Measurements from ENCODE around the gene SHLD1. TPM values are rescaled to one million over a fixed set of nuclear protein-coding genes. Genes with fewer than 3 reads are reported as not detected.

Gene SHLD1
- 4.2 and 4.7 TPM in 2 replicates for total RNA-seq

GRCh38 chr20:5749952-5750779 lies at the start of gene SHLD1:
SHLD1 (plus strand) TSS chr20:5750401; CDS start chr20:5772866, 22,465 bp downstream.

Other genes starting within 250 kb of the SHLD1 start
- gene GPCPD1, start 139.4 kb upstream of the SHLD1 start, total RNA-seq: 15.6 and 23.8 TPM in 2 replicates
- 0.09 and 0.11 TPM in 2 replicates for gene CHGB, start 161.1 kb downstream of the SHLD1 start, total RNA-seq
- gene TRMT6, start 200.1 kb downstream of the SHLD1 start, total RNA-seq: 6.4 and 7.1 TPM in 2 replicates
- 3.4 and 4.0 TPM in 2 replicates for gene MCM8, start 200.3 kb downstream of the SHLD1 start, total RNA-seq

Measured in dermis lymphatic vessel endothelial cell (primary cell).